Iris pigment epithelial cell (primary cell): ENCODE data around the gene ERFL.

Experiments used
- DNase-seq: peaks from one replicate; pipeline ENCODE4 v3.0.0-alpha.2; 2011; ENCODE audit warnings: low read depth

Gene ERFL

GRCh38 chr19:41859618-41860418 lies 68.4 kb downstream of the ERFL start, which contains the start of gene RPS19:
RPS19 (plus strand) TSS chr19:41860255; CDS start chr19:41860775, 520 bp downstream.
- peak; percentile 98 for DNase-seq

GRCh38 chr19:41859213-41859617 lies 69.0 kb downstream of the ERFL start:
- no peak for DNase-seq
